ENCODE data around the gene TBC1D10B.
"Not testable (repeated sequence)": the region's sequence is repeated elsewhere in the genome, so short reads cannot be mapped to it uniquely, and the experiment has no call there.

GRCh38 chr16:30309255-30309654 lies 61.0 kb downstream of the TBC1D10B start:
- TF ChIP-seq EZH2phosphoT487 (IDR thresholded peaks at IDR 0.05; ENCODE audit: borderline replicate concordance); CTCF (conservative IDR thresholded peaks at IDR 0.05; ENCODE audit: low read length): not testable (repeated sequence)
